ENCODE data around the gene TPM2.
"Not testable (repeated sequence)": the region's sequence is repeated elsewhere in the genome, so short reads cannot be mapped to it uniquely, and the experiment has no call there.

The TPM2 gene

GRCh38 chr9:35640431-35640830, 49.3 kb downstream of the TPM2 start:
- H3K36me3 ChIP-seq (ENCODE audit: low read length); H2AFZ ChIP-seq (ENCODE audit: low read depth, low read length, severe bottlenecking); H3K27me3 ChIP-seq (ENCODE audit: low read length); H3K9me2 ChIP-seq (replicated peaks; ENCODE audit: insufficient read depth, low read length); H3K27ac ChIP-seq (ENCODE audit: low read depth, low read length); H4K20me1 ChIP-seq (ENCODE audit: low read depth, low read length); H3K9me3 ChIP-seq (ENCODE audit: insufficient read depth, low read length); H3K4me3 ChIP-seq (ENCODE audit: insufficient read depth, low read length, poor library complexity, severe bottlenecking); H3K4me2 ChIP-seq (ENCODE audit: low read depth, low read length, poor library complexity, severe bottlenecking); H3K79me2 ChIP-seq (ENCODE audit: insufficient read depth, low read length); H3K9ac ChIP-seq (ENCODE audit: low read length): not testable (repeated sequence)
- H3F3A ChIP-seq (ENCODE audit: insufficient read depth): peaks cover 18% of the 10 kb centered on the region

DNA sequence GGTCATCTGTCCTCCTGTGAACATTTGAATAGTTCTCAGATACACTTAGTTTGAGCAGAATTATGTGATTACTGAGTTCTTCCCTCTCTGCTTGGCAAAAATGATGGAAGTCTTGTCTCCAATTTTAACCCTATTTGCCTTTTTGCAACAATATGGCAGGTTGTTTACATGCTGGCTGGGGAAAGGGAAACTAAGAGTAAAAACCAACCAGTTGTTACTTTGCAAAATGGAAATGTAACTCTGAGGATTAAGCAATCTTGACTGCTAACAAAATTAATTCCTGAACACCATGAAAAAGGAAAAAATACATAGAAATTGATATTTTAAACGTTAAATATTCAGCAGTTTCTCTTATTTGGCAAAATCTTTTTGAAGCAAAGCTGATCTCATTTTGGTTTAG, 50.1 kb downstream of the TPM2 start:
- H3K27ac ChIP-seq (ENCODE audit: low read depth, low read length): peak overlapping the region; percentile 68
- H3K4me3 ChIP-seq (ENCODE audit: insufficient read depth, low read length, poor library complexity, severe bottlenecking): no peak overlapping the region
- H3K9me3 ChIP-seq (ENCODE audit: insufficient read depth, low read length): no peaks in the 10 kb centered on the region
- no peaks in the 10 kb centered on the region for H3K79me2 ChIP-seq (ENCODE audit: insufficient read depth, low read length)
- H3F3A ChIP-seq (ENCODE audit: insufficient read depth): peaks cover 26% of the 10 kb centered on the region
- H3K4me2 ChIP-seq (ENCODE audit: low read depth, low read length, poor library complexity, severe bottlenecking): peak overlapping the region; percentile 53
- H2AFZ ChIP-seq (ENCODE audit: low read depth, low read length, severe bottlenecking): peak overlapping the region; percentile 6
- H4K20me1 ChIP-seq (ENCODE audit: low read depth, low read length): no peaks in the 10 kb centered on the region
- TF ChIP-seq, protein P1, sequence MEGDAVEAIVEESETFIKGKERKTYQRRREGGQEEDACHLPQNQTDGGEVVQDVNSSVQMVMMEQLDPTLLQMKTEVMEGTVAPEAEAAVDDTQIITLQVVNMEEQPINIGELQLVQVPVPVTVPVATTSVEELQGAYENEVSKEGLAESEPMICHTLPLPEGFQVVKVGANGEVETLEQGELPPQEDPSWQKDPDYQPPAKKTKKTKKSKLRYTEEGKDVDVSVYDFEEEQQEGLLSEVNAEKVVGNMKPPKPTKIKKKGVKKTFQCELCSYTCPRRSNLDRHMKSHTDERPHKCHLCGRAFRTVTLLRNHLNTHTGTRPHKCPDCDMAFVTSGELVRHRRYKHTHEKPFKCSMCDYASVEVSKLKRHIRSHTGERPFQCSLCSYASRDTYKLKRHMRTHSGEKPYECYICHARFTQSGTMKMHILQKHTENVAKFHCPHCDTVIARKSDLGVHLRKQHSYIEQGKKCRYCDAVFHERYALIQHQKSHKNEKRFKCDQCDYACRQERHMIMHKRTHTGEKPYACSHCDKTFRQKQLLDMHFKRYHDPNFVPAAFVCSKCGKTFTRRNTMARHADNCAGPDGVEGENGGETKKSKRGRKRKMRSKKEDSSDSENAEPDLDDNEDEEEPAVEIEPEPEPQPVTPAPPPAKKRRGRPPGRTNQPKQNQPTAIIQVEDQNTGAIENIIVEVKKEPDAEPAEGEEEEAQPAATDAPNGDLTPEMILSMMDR (IDR thresholded peaks at IDR 0.05; ENCODE audit: insufficient read depth, low read length, poor library complexity, severe bottlenecking): no peak
- TF ChIP-seq EZH2phosphoT487 (conservative IDR thresholded peaks at IDR 0.05; ENCODE audit: low read length): no peak
- H3K9ac ChIP-seq (ENCODE audit: low read length): 0 out of 2 replicates have a peak overlapping the region, but pooled peaks have one; percentile 33
- no peaks in the 10 kb centered on the region for H3K9me2 ChIP-seq (replicated peaks; ENCODE audit: insufficient read depth, low read length)
- no peaks in the 10 kb centered on the region for H3K27me3 ChIP-seq (ENCODE audit: low read length)
- no peaks in the 10 kb centered on the region for H3K36me3 ChIP-seq (ENCODE audit: low read length)

GRCh38 chr9:35639225-35639624, 50.5 kb downstream of the TPM2 start:
- Histone ChIP-seq H3K9ac (ENCODE audit: low read length) (peak overlapping the region; percentile 33), H3K27ac (ENCODE audit: low read depth, low read length) (peak overlapping the region; percentile 68), H3K4me2 (ENCODE audit: low read depth, low read length, poor library complexity, severe bottlenecking) (peak overlapping the region; percentile 53)

DNA sequence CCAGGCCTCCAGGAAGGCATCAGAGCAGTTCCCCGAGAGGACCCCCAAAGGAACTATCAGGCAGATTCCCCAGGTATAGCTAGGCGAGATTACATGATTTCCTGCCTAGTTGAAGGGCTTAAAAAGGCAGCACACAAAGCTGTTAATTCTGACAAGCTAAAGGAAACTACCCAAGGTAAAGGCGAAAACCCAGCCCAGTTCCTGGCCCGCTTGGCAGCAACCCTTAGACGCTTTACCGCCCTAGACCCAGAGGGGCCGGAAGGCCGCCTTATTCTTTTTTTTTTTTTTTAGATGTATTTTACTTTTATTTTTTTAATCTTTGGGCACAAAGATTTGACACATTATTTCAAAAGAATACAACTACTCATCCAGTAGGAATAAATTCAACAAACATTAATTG, 51.0 kb downstream of the TPM2 start:
- Histone ChIP-seq H3K4me2 (ENCODE audit: low read depth, low read length, poor library complexity, severe bottlenecking) (peak overlapping the region; percentile 53), H3F3A (ENCODE audit: insufficient read depth) (peaks cover 34% of the 10 kb centered on the region), H3K9ac (ENCODE audit: low read length) (peak overlapping the region; percentile 33), H3K27ac (ENCODE audit: low read depth, low read length) (peak overlapping the region; percentile 68), H2AFZ (ENCODE audit: low read depth, low read length, severe bottlenecking) (peak overlapping the region; percentile 6)
- H3K36me3 ChIP-seq (ENCODE audit: low read length); H3K9me3 ChIP-seq (ENCODE audit: insufficient read depth, low read length); H3K79me2 ChIP-seq (ENCODE audit: insufficient read depth, low read length); H4K20me1 ChIP-seq (ENCODE audit: low read depth, low read length); H3K27me3 ChIP-seq (ENCODE audit: low read length); H3K9me2 ChIP-seq (replicated peaks; ENCODE audit: insufficient read depth, low read length); H3K4me3 ChIP-seq (ENCODE audit: insufficient read depth, low read length, poor library complexity, severe bottlenecking): not testable (repeated sequence)

More at GRCh38 chr9:35639225-35639624, 50.5 kb downstream of the TPM2 start:
- not testable (repeated sequence) for H3K79me2 ChIP-seq (ENCODE audit: insufficient read depth, low read length); H3K27me3 ChIP-seq (ENCODE audit: low read length); H4K20me1 ChIP-seq (ENCODE audit: low read depth, low read length); H3K9me2 ChIP-seq (replicated peaks; ENCODE audit: insufficient read depth, low read length); H3K36me3 ChIP-seq (ENCODE audit: low read length); H3K9me3 ChIP-seq (ENCODE audit: insufficient read depth, low read length); H3K4me3 ChIP-seq (ENCODE audit: insufficient read depth, low read length, poor library complexity, severe bottlenecking)
- peak overlapping the region; percentile 6 for H2AFZ ChIP-seq (ENCODE audit: low read depth, low read length, severe bottlenecking)
- H3F3A ChIP-seq (ENCODE audit: insufficient read depth): peaks cover 29% of the 10 kb centered on the region

DNA sequence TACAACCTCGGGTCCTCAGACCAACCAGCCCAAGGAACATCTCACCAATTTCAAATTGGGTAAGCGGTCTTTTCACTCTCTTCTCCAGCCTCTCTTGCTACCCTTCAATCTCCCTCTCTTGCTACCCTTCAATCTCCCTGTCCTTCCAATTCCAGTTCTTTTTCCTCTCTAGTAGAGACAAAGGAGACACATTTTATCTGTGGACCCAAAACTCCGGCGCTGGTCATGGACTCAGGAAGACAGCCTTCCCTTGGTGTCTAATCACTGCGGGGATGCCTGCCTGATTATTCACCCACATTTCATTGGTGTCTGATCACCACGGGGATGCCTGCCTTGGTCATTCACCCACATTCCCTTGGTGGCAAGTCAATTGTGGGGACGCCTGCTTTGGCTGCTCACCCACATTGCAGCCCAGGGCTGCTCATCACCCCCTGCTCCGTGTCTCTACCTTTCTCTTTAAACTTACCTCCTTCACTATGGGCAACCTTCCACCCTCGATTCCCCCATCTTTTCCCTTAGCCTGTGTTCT, 52.2 kb downstream of the TPM2 start:
- not testable (repeated sequence) for H3K9me2 ChIP-seq (replicated peaks; ENCODE audit: insufficient read depth, low read length); H3K4me3 ChIP-seq (ENCODE audit: insufficient read depth, low read length, poor library complexity, severe bottlenecking); H3K9me3 ChIP-seq (ENCODE audit: insufficient read depth, low read length); H3K4me2 ChIP-seq (ENCODE audit: low read depth, low read length, poor library complexity, severe bottlenecking); H3K36me3 ChIP-seq (ENCODE audit: low read length); H3K79me2 ChIP-seq (ENCODE audit: insufficient read depth, low read length); H2AFZ ChIP-seq (ENCODE audit: low read depth, low read length, severe bottlenecking); H4K20me1 ChIP-seq (ENCODE audit: low read depth, low read length); H3K9ac ChIP-seq (ENCODE audit: low read length); H3K27me3 ChIP-seq (ENCODE audit: low read length)
- Histone ChIP-seq H3F3A (ENCODE audit: insufficient read depth) (peaks cover 41% of the 10 kb centered on the region), H3K27ac (ENCODE audit: low read depth, low read length) (peak overlapping the region; percentile 52)

DNA sequence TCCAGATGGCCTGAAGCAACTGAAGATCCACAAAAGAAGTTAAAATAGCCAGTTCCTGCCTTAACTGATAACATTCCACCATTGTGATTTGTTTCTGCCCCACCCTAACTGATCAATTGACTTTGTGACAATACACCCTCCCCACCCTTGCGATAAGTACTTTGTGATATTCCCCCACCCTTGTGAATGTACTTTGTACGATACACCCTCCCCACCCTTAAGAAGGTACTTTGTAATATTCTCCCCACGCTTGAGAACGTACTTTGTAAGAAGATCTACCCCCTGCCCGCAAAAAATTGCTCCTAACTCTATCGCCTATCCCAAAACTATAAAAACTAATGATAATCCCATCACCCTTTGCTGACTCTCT, 52.9 kb downstream of the TPM2 start:
- H3K4me2 ChIP-seq (ENCODE audit: low read depth, low read length, poor library complexity, severe bottlenecking): peak overlapping the region; percentile 59
- not testable (repeated sequence) for H2AFZ ChIP-seq (ENCODE audit: low read depth, low read length, severe bottlenecking); H3K27me3 ChIP-seq (ENCODE audit: low read length); H3K9me2 ChIP-seq (replicated peaks; ENCODE audit: insufficient read depth, low read length); H3K9me3 ChIP-seq (ENCODE audit: insufficient read depth, low read length); H3K4me3 ChIP-seq (ENCODE audit: insufficient read depth, low read length, poor library complexity, severe bottlenecking); H4K20me1 ChIP-seq (ENCODE audit: low read depth, low read length); H3K36me3 ChIP-seq (ENCODE audit: low read length); H3K79me2 ChIP-seq (ENCODE audit: insufficient read depth, low read length)
- peak overlapping the region; percentile 88 for H3K27ac ChIP-seq (ENCODE audit: low read depth, low read length)
- H3F3A ChIP-seq (ENCODE audit: insufficient read depth): peaks cover 41% of the 10 kb centered on the region
- peak overlapping the region; percentile 40 for H3K9ac ChIP-seq (ENCODE audit: low read length)
